GM08714 (cell line): Measurements from ENCODE around the gene USB1.
A peak's percentile ranks its signal among the peaks of the same experiment; 100 is the strongest.

ENCODE experiments used
- H3K4me3 ChIP-seq: fragments of 200-500 bp; sonication (Bioruptor generic); 2 replicates; pipeline ENCODE4 v1.5.1; 2014; ENCODE audit warnings: mild to moderate bottlenecking, low read length, inconsistent platforms
- ZNF274 ChIP-seq: IDR thresholded peaks from 2 replicates; pipeline ENCODE4 v1.6.1; 2012; ENCODE audit warnings: mild to moderate bottlenecking, low read depth, low read length

USB1 gene

GRCh38 chr16:58025351-58026138 lies 24.3 kb downstream of the USB1 start, which contains the start of gene MMP15:
Gene MMP15 (plus strand): TSS chr16:58025754. CDS start chr16:58026351, 597 bp downstream.
- TF ChIP-seq ZNF274 = no peak

GRCh38 chr16:58026139-58026704 lies 25.0 kb downstream of the USB1 start:
- TF ChIP-seq ZNF274 = no peak
- H3K4me3 ChIP-seq = peak overlapping the region; percentile 62; the same call in 1 of the 2 replicates

More at GRCh38 chr16:58025351-58026138, 24.3 kb downstream of the USB1 start, which contains the start of gene MMP15:
- H3K4me3 ChIP-seq = peak within 1 kb of the TSS; percentile 62; the same call in 1 of the 2 replicates

- H3K4me3 ChIP-seq = peak overlapping the region; percentile 62; the same call in 1 of the 2 replicates
- no peak for TF ChIP-seq ZNF274
Measured at GRCh38 chr16:58026705-58027160, 25.5 kb downstream of the USB1 start.

- TF ChIP-seq ZNF274 = no peak
- peak overlapping the region; percentile 62; the same call in 1 of the 2 replicates for H3K4me3 ChIP-seq
Measured at GRCh38 chr16:58027161-58027915, 26.1 kb downstream of the USB1 start.

GRCh38 chr16:58027916-58028455 lies 26.8 kb downstream of the USB1 start:
- H3K4me3 ChIP-seq = no peak overlapping the region
- TF ChIP-seq ZNF274 = no peak

- TF ChIP-seq ZNF274 = no peak
- no peak overlapping the region for H3K4me3 ChIP-seq
Measured at GRCh38 chr16:58028541-58029070, 27.4 kb downstream of the USB1 start.

GRCh38 chr16:58029410-58029809 lies 28.2 kb downstream of the USB1 start:
- H3K4me3 ChIP-seq = no peak overlapping the region
- no peak for TF ChIP-seq ZNF274

GRCh38 chr16:58030136-58030840 lies 29.1 kb downstream of the USB1 start:
- TF ChIP-seq ZNF274 = no peak
- no peak overlapping the region for H3K4me3 ChIP-seq

- no peak overlapping the region for H3K4me3 ChIP-seq
- TF ChIP-seq ZNF274 = no peak
Measured at GRCh38 chr16:58031016-58031800, 30.0 kb downstream of the USB1 start.

GRCh38 chr16:58032710-58033293 lies 31.6 kb downstream of the USB1 start:
- no peak overlapping the region for H3K4me3 ChIP-seq

GRCh38 chr16:58034128-58034685 lies 33.0 kb downstream of the USB1 start:
- no peak for TF ChIP-seq ZNF274

More at GRCh38 chr16:58032710-58033293, 31.6 kb downstream of the USB1 start:
- no peak for TF ChIP-seq ZNF274

GRCh38 chr16:58034774-58035173 lies 33.6 kb downstream of the USB1 start:
- no peak for TF ChIP-seq ZNF274
- H3K4me3 ChIP-seq = no peak overlapping the region

More at GRCh38 chr16:58034128-58034685, 33.0 kb downstream of the USB1 start:
- no peak overlapping the region for H3K4me3 ChIP-seq
